Retina (tissue), 1 donor: ENCODE measurements around the gene MRPS15.

Experiments used
- DNase-seq: peaks from one replicate; pipeline ENCODE4 v3.0.0-alpha.2; 2016

Gene MRPS15

GRCh38 chr1:36417931-36418330, 46.3 kb downstream of the MRPS15 start:
- DNase-seq, result no peak

GRCh38 chr1:36415661-36416326, 48.4 kb downstream of the MRPS15 start:
- DNase-seq, result no peak

GRCh38 chr1:36414384-36414783, 49.8 kb downstream of the MRPS15 start:
- DNase-seq, result no peak

- DNase-seq, result no peak
Observed at GRCh38 chr1:36411674-36412648, 52.2 kb downstream of the MRPS15 start.

- no peak for DNase-seq
Observed at GRCh38 chr1:36408479-36408878, 55.7 kb downstream of the MRPS15 start.

GRCh38 chr1:36406440-36406839, 57.7 kb downstream of the MRPS15 start:
- no peak for DNase-seq
